K562 (cell line): Measurements from ENCODE around the gene POU3F3. TPM values are rescaled to one million over a fixed set of nuclear protein-coding genes. Genes with fewer than 3 reads are reported as not detected.

Experiments
- ATAC-seq: fragments of 200-7000 bp; cut with Tn5 transposase; 3 replicates; pipeline ENCODE4 v1.9.1; 2020; ENCODE audit warnings: moderate library complexity
- BruUV-seq: library from RNA; stranded (reverse); fragments of 400-500 nt; replicated peaks from 2 replicates; lab custom pipeline; 2021; lab: Mats Ljungman, UMichigan
- CTCF ChIA-PET: fragments of 300-600 bp; formaldehyde crosslinking; extraction: SDS; loops from one replicate; lab custom pipeline; 2021; ENCODE audit warnings: low intra/inter-chr PET ratio; lab: Yijun Ruan, JAX
- POLR2A ChIA-PET: fragments of 300-600, 350-650 bp; sonication (Branson Sonifier 250); formaldehyde crosslinking; extraction: SDS; loops from one replicate; lab custom pipeline; 2021; ENCODE audit warnings: antibody characterized with exemption, inconsistent platforms; lab: Yijun Ruan, JAX
- DNase-seq, 4 experiments: peaks; one replicate each; pipeline versions ENCODE4 v3.0.0 to v3.0.0-alpha.2; 2011 to 2018; ENCODE audit warnings: low spot score in 3 of 4, mixed read lengths in 3 of 4; ENCODE audit errors: extremely low read depth in 1 of 4
- FAIRE-seq: peaks from 2 replicates; lab custom pipeline; 2011; peaks lifted over from hg19 to GRCh38; lab: Jason Lieb, UNC
- H2AFZ ChIP-seq: 2 replicates; pipeline ENCODE4 v1.6.0; 2011; ENCODE audit warnings: low read depth, low read length, control low read depth, inconsistent platforms
- H3K27ac ChIP-seq: fragments of 200-600 bp; 3 replicates; pipeline ENCODE4 v1.8.0; 2011; ENCODE audit warnings: low read depth, mild to moderate bottlenecking, control low read depth, inconsistent platforms, low read length, moderate library complexity, mixed read lengths; ENCODE audit errors: extremely low read depth
- H3K27me3 ChIP-seq, 2 experiments: fragments of 300-600 bp in 1 of 2; 2 replicates in 1 of 2; 3 replicates in 1 of 2; pipeline versions ENCODE4 v1.6.0 to v1.8.0; 2011; ENCODE audit warnings: inconsistent platforms in 2 of 2, low read length in 2 of 2, mild to moderate bottlenecking in 1 of 2, mixed read lengths in 1 of 2, moderate library complexity in 1 of 2; ENCODE audit not compliant: control insufficient read depth in 2 of 2, insufficient read depth in 2 of 2
- H3K36me3 ChIP-seq: fragments of 300-600 bp; 3 replicates; pipeline ENCODE4 v1.8.0; 2011; ENCODE audit warnings: mild to moderate bottlenecking, low read length, inconsistent platforms; ENCODE audit not compliant: control insufficient read depth, insufficient read depth
- H3K4me1 ChIP-seq, 2 experiments: fragments of 200-600 bp in 1 of 2; replicated peaks in 1 of 2; 2 replicates in 1 of 2; 3 replicates in 1 of 2; pipeline versions ENCODE4 v1.5.1 to v1.8.0; 2011; ENCODE audit warnings: inconsistent platforms in 2 of 2, low read length in 2 of 2, mild to moderate bottlenecking in 1 of 2, mixed read lengths in 1 of 2, moderate library complexity in 1 of 2; ENCODE audit not compliant: control insufficient read depth in 2 of 2, insufficient read depth in 2 of 2
- H3K4me2 ChIP-seq: 2 replicates; pipeline ENCODE4 v1.6.1; 2011; ENCODE audit warnings: low read length, control low read depth, inconsistent platforms, mixed read lengths; ENCODE audit not compliant: insufficient read depth
- H3K4me3 ChIP-seq: fragments of 200-600 bp; sonication (generic), shearing (Covaris generic); 2 replicates; pipeline ENCODE4 v1.5.1; 2016; ENCODE audit warnings: control low read depth, inconsistent platforms
- H3K79me2 ChIP-seq: fragments of 200-600 bp; 3 replicates; pipeline ENCODE4 v1.8.0; 2011; ENCODE audit warnings: low read length, inconsistent platforms; ENCODE audit not compliant: control insufficient read depth, insufficient read depth
- H3K9ac ChIP-seq, 2 experiments: 2 replicates each; pipeline versions ENCODE4 v1.6.0 to v1.6.1; 2011; ENCODE audit warnings: low read depth in 2 of 2, low read length in 2 of 2, control low read depth in 1 of 2, inconsistent platforms in 1 of 2, mild to moderate bottlenecking in 1 of 2, mixed read lengths in 1 of 2; ENCODE audit not compliant: insufficient read depth in 1 of 2
- H3K9me1 ChIP-seq: one replicate; pipeline ENCODE4 v1.6.0; 2011; ENCODE audit warnings: inconsistent platforms, mild to moderate bottlenecking, low read length, moderate library complexity; ENCODE audit not compliant: control insufficient read depth, insufficient read depth
- H3K9me3 ChIP-seq: replicated peaks from 2 replicates; pipeline ENCODE4 v1.5.1; 2011; ENCODE audit warnings: low read depth, low read length, inconsistent platforms; ENCODE audit not compliant: control insufficient read depth, insufficient read depth
- H4K20me1 ChIP-seq: replicated peaks from 2 replicates; pipeline ENCODE4 v1.6.1; 2011; ENCODE audit warnings: low read length, inconsistent platforms, mixed read lengths; ENCODE audit not compliant: control insufficient read depth, insufficient read depth
- BRF2 ChIP-seq: IDR thresholded peaks from 3 replicates; pipeline ENCODE4 v1.6.1; 2011; ENCODE audit warnings: borderline replicate concordance, mild to moderate bottlenecking; ENCODE audit not compliant: insufficient read length, insufficient read depth
- GATAD2B ChIP-seq: fragments of 450-650 bp; IDR thresholded peaks from 2 replicates; pipeline ENCODE4 v1.6.1; 2017; ENCODE audit warnings: mild to moderate bottlenecking, borderline replicate concordance
- MGA ChIP-seq: fragments of 450-650 bp; IDR thresholded peaks from 2 replicates; pipeline ENCODE4 v1.6.1; 2016; ENCODE audit warnings: mild to moderate bottlenecking, moderate library complexity
- XRCC4 ChIP-seq: IDR thresholded peaks from one replicate; pipeline ENCODE4 v1.6.1; 2011; ENCODE audit not compliant: insufficient read depth, insufficient read length; ENCODE audit errors: extremely low read depth
- ZMIZ1 ChIP-seq, 2 experiments: fragments of 150-350 bp in 1 of 2; IDR thresholded peaks; 2 replicates each; pipeline ENCODE4 v1.6.1; 2012 to 2016; ENCODE audit warnings: low read depth in 2 of 2, low read length in 2 of 2, mild to moderate bottlenecking in 1 of 2, moderate library complexity in 1 of 2
- ZNF174 ChIP-seq: fragments of 250-450 bp; sonication (Bioruptor Pico); IDR thresholded peaks from 2 replicates; pipeline ENCODE4 v1.4.0; 2020; ENCODE audit warnings: mild to moderate bottlenecking
- WGBS: fragments of 100-300 bp; shearing (Covaris generic); methylation state at CpG from one replicate; pipeline ENCODE4 v1.1.6; 2016; ENCODE audit warnings: low coverage, mixed read lengths; ENCODE audit not compliant: insufficient coverage; ENCODE audit errors: missing lambda C conversion rate; 5-methylcytosine and 5-hydroxymethylcytosine counted together
- in situ Hi-C: fragments of 300-500 bp; cut with MboI; formaldehyde crosslinking; loops from 4 replicates; pipeline ENCODE4 v1.15.0; 2018; ENCODE audit warnings: inconsistent platforms, mixed read lengths
- intact Hi-C: fragments of 100-400 bp; cut with micrococcal nuclease; formaldehyde crosslinking; loops from 2 replicates; pipeline ENCODE4 v1.14.2; 2022
- polyA plus RNA-seq, 8 experiments: library from polyadenylated mRNA; depleted of rRNA in 4 of 8; stranded (reverse) in 5 of 8; unstranded in 3 of 8; fragments of >200 nt; fragmentation: Nextera tagmentation in 2 of 8; fragmentation: Illumina TruSeq in 1 of 8; extraction: Ambion mirVana in 2 of 8; extraction: Trizol in 1 of 8; gene quantifications; 2 replicates each; pipeline versions ENCODE4 v1.2.1 to v1.2.3, GENCODE V29; 2011 to 2014; ENCODE audit warnings: inconsistent platforms in 1 of 8, missing spikeins in 1 of 8
- total RNA-seq, 7 experiments: library from RNA; depleted of rRNA in 6 of 7; stranded (reverse); fragments of >200 nt in 6 of 7; fragmentation: Illumina TruSeq in 2 of 7; extraction: Trizol in 2 of 7; gene quantifications; 2 replicates each; pipeline versions ENCODE4 v1.2.1 to v1.2.3, GENCODE V29; 2011 to 2021; ENCODE audit warnings: low replicate concordance in 1 of 7

The POU3F3 gene
- total and polyA plus RNA-seq, 9 of the 15 experiments (the other 6 are each of a cell fraction or from before 2014, with no cell fraction given), result not detected

- no peak for ATAC-seq
- intact Hi-C loops, result no loop called here
- DNase-seq, result no peak
- ChIA-PET POLR2A (no interaction called here), CTCF (no interaction called here)
- Histone ChIP-seq H3K9me3 (no peaks in the 10 kb centered on the region), H3K27me3 (no peaks in the 10 kb centered on the region), H3K36me3 (no peaks in the 10 kb centered on the region), H3K4me2 (no peak overlapping the region), H3K9ac (no peak overlapping the region), H4K20me1 (no peaks in the 10 kb centered on the region), H3K4me1 (no peaks in the 10 kb centered on the region), H3K9me1 (no peaks in the 10 kb centered on the region), H3K79me2 (no peaks in the 10 kb centered on the region), H3K4me3 (no peak overlapping the region), H2AFZ (no peak overlapping the region), H3K27ac (no peak overlapping the region)
- 6% methylated on average over 2 of the region's 2 CpGs for WGBS
- no peak for FAIRE-seq
- no TSS peak for BruUV-seq
- in situ Hi-C loops, result no loop called here
- TF ChIP-seq XRCC4 (no peak), BRF2 (no peak), ZNF174 (no peak), ZMIZ1 (IDR thresholded peaks at IDR 0.05; ENCODE audit: low read depth in 2 of 2, low read length in 2 of 2) (no peak), MGA (no peak), GATAD2B (no peak)
Observed at GRCh38 chr2:104826016-104826415, 27.9 kb upstream of the POU3F3 start.
